ENCODE data around the gene AQP4.

DNA sequence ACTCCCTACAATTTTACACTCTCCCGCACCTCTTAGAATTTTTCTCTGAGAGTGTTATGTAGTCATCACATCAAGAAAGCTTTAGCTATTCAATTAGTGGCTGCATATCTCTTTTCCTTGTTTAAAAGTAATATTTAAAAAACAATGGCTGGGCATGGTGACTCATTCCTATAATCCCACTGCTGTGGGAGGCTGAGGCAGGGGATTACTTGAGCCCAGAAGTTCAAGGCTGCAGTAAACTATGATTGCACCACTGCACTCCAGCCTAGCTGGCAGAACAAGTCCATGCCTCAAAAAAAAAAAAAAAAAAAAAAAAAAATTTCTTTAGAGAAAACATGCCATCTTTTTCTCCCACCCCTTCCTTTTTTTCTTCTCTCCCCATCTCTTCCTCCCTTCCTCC is 44.3 kb downstream of the AQP4 start:
- TF ChIP-seq EZH2 (IDR thresholded peaks at IDR 0.05) (no peak), POLR2AphosphoS5 (IDR thresholded peaks at IDR 0.05; ENCODE audit: borderline replicate concordance, low read depth, low read length) (no peak)
